Activated CD4-positive, alpha-beta T cell treated with anti-CD3 and anti-CD28 coated beads, Interleukin-10, Interleukin-2, amounts not matched to agents 100 ng/mL and 50 ng/mL, durations not matched to agents 16 hours and 8 hours (primary cell): ENCODE data around the gene JOSD2.
"Not testable (repeated sequence)": the region's sequence is repeated elsewhere in the genome, so short reads cannot be mapped to it uniquely, and the experiment has no call there.

Experiments
- DNase-seq: peaks from one replicate; pipeline ENCODE4 v3.0.0-alpha.2; 2020

JOSD2 gene

GRCh38 chr19:50475101-50475568, 35.9 kb downstream of the JOSD2 start:
- no peak for DNase-seq

DNA sequence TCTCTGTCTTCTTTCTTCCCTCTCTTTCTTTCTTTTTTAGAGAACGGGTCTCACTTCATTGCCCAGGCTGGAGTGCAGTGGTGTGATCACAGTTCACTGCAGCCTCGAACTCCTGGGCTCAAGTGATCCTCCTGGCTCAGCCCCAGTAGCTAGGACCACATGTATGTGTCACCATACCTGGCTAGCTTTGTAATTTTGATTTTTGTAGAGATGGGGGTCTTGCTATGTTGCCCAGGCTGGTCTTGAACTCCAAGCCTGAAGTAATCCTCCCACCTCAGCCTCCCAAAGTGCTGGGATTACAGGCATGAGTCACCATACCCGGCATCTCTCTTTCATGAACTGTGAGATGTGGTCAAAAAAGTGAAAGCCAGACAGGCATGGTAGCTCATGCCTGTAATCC, 37.7 kb downstream of the JOSD2 start:
- DNase-seq: not testable (repeated sequence)

- DNase-seq: no peak
Observed at GRCh38 chr19:50468818-50469217, 42.2 kb downstream of the JOSD2 start.

DNA sequence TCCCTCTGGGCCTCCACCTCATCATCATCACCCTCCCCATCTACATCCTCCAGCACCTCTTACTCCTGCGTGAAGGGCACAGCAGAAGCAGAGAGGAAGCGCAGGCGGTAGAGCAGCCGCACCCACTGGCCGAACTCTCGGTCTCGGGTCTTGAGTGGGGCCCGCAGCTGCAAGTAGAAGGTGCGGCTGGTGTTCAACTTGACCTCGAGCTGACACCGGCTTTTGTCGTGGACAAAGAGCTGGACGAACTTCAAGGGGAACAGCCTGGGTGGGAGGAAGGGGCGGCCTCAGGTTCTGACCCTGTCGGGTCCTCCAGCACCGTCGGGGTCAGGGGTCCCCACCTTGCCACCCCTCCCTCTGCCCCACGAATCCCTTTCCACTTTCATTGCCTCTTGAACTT, 43.4 kb downstream of the JOSD2 start:
- no peak for DNase-seq

DNA sequence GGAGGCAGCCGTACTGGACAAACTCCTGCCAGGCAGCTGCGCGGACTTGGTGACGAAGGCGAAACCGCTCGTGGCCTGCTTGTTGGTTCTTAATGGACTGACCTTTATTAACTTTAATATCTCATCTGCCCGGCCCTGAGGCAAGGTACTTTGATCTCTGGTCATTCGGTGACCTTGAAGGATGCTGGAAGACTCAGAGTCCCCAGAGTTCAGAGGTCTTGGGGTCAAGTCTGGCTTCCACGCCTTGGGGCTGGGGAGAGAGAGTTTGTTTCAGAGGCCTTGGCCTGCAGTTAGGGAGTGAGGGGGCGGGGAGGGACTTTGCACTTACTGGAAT, 44.3 kb downstream of the JOSD2 start:
- no peak for DNase-seq

- no peak for DNase-seq
Observed at GRCh38 chr19:50465986-50466705, 44.8 kb downstream of the JOSD2 start.

DNA sequence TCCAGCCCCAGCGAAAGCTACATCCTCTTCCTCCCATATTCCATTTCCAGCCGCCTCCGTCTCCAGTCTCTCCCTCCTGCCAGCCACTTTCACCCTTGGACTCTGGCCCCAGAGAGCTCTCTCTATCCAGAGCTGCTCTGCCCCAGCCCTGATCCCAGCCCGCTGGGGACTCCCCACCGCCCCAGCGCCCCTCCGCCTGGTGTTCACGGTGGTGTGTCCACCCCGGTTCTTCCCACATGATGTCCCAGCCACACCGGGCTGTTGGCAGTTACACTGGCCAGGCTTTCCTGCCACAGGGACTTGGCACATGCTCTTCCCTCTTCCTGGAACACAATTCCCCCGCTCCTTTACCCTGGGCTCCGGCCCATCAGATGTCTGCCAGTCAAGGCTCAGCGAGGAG, 46.0 kb downstream of the JOSD2 start:
- no peak for DNase-seq

DNA sequence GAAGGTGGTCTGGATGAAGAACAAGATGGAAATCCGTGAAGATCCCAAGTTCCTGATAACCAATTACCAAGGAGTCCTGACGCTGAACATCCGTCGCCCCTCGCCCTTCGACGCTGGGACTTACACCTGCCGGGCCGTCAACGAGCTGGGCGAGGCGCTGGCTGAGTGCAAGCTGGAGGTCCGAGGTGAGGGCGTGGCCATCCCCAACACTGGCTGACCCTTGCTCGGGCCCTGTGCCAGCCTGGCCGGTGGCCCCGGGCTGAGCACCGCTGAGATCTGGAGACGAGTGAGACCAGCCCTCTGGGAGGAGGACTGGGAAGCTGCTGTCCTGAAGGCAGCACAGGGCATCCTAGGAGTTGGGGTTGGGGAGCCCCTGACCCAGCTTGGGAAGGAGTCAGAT, 46.6 kb downstream of the JOSD2 start:
- no peak for DNase-seq

- no peak for DNase-seq
Observed at GRCh38 chr19:50462970-50463369, 48.0 kb downstream of the JOSD2 start.

- peak; percentile 80 for DNase-seq
Observed at GRCh38 chr19:50461066-50461875, 49.7 kb downstream of the JOSD2 start.

- peak; percentile 70 for DNase-seq
Observed at GRCh38 chr19:50460161-50460765, 50.7 kb downstream of the JOSD2 start.

DNA sequence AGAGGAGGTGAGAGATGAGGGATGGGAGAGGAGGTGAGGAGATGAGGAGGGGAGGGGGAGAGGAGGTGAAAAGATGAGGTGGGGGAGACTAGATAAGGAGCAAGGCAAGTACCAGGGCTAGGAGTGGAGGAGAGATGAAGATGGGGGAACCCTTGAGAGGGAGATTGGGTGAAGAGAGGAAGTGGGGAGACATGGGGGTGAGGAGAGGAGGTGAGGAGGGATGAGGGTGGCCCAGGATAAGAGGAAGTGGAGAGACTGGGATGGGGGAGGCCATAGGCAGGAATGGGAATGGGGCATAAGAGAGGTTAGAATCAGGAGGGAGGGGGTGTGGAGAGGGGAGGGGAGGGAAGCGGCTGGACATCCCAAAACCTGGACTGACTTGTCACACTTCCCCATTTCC, 51.4 kb downstream of the JOSD2 start:
- no peak for DNase-seq

- DNase-seq: no peak
Observed at GRCh38 chr19:50459067-50459456, 51.9 kb downstream of the JOSD2 start.

DNA sequence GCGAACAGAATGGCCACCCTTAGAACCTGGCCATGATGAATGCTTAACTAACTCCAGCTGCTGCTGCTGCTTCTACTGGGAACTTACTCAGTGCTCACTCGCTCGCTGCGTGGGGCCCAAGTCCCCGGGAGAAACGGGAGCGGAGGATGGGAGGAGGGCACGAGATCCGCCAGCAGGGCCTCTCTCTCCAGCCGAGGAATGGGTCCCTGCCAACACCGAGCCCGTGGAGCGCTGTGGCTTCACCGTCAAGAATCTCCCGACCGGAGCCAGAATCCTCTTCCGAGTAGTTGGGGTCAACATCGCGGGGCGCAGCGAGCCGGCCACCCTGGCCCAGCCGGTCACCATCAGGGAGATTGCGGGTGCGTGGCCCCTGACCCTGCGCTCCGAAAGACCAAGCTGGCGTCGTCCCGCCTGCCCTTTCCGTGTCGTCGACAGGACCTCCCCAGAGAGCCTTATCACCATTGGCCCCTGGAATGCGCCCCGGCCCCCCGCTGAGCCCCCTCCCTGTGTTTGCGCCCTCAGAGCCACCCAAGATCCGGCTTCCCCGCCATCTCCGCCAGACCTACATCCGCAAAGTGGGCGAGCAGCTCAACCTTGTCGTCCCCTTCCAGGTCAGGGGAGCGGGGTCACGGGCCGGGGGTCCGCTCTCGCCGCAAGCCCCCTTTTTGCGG, 52.5 kb downstream of the JOSD2 start:
- no peak for DNase-seq

DNA sequence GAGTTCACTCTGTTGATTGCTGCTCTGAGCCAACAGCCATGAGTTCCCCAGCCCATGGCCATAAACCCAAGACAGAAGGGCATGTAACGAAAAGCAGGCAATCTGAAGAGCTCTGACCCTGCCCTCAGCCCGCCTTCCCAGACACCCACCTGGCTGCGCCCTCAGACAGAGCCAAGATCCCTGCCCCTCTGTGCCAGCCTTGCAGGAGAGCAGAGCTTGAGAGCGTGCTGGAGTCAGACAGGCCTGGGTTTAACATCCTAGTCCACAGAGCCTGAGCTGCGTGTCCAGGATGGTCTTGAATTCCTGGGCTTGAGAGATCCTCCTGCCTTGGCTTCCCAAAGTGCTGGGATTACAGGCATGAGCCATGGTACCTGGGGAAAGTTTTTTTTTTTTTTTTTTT, 53.7 kb downstream of the JOSD2 start:
- no peak for DNase-seq
